Activated naive CD4-positive, alpha-beta T cell treated with anti-CD3 and anti-CD28 coated beads, Interleukin-2, amount 10 ng/mL, durations not matched to agents 7 days and 5 days (primary cell): ENCODE results near the gene BTBD2.

Experiments used
- CTCF ChIA-PET: fragments of 350-600 bp; sonication (Branson Sonifier 250); formaldehyde crosslinking; loops from one replicate; lab custom pipeline; 2021; ENCODE audit warnings: antibody characterized with exemption; lab: Charles Lee
- DNase-seq: peaks from one replicate; pipeline ENCODE4 v3.0.0-alpha.2; 2020
- H3K27ac Mint-ChIP-seq: one replicate; pipeline ENCODE4 v1.8.0; 2021; ENCODE audit warnings: mild to moderate bottlenecking, moderate library complexity, mixed read lengths
- H3K27me3 Mint-ChIP-seq: one replicate; pipeline ENCODE4 v1.8.0; 2021; ENCODE audit warnings: mild to moderate bottlenecking, mixed read lengths
- H3K36me3 Mint-ChIP-seq: one replicate; pipeline ENCODE4 v1.8.0; 2021; ENCODE audit warnings: mixed read lengths
- H3K4me1 Mint-ChIP-seq: one replicate; pipeline ENCODE4 v1.8.0; 2021; ENCODE audit warnings: mixed read lengths
- H3K4me3 Mint-ChIP-seq: one replicate; pipeline ENCODE4 v1.8.0; 2021; ENCODE audit warnings: mild to moderate bottlenecking, moderate library complexity, mixed read lengths
- H3K9me3 Mint-ChIP-seq: one replicate; pipeline ENCODE4 v1.8.0; 2021; ENCODE audit warnings: mixed read lengths

Gene BTBD2

GRCh38 chr19:2022289-2022688, 6.8 kb upstream of the BTBD2 start:
- no peak for DNase-seq
- CTCF ChIA-PET, result interaction anchor here (0.8 to 1.2 kb wide), 2 partner anchors 47 to 75 kb away, joined by 3 read pairs; partner anchors contain the start of gene IZUMO4
- H3K36me3 Mint-ChIP-seq, result peaks cover 3% of the 10 kb centered on the region
- H3K4me3 Mint-ChIP-seq, result no peak overlapping the region
- peaks cover 32% of the 10 kb centered on the region for H3K27me3 Mint-ChIP-seq
- peaks cover 12% of the 10 kb centered on the region for H3K4me1 Mint-ChIP-seq
- H3K27ac Mint-ChIP-seq, result no peak overlapping the region
- peaks cover 3% of the 10 kb centered on the region for H3K9me3 Mint-ChIP-seq

GRCh38 chr19:2021453-2022140, 6.1 kb upstream of the BTBD2 start:
- Mint-ChIP-seq H3K9me3 (peaks cover 3% of the 10 kb centered on the region), H3K36me3 (peaks cover 3% of the 10 kb centered on the region), H3K27ac (no peak overlapping the region), H3K4me3 (no peak overlapping the region), H3K27me3 (peaks cover 32% of the 10 kb centered on the region), H3K4me1 (peaks cover 13% of the 10 kb centered on the region)
- DNase-seq, result no peak
- CTCF ChIA-PET, result interaction anchor here (0.8 to 1.2 kb wide), 2 partner anchors 48 to 75 kb away, joined by 3 read pairs; partner anchors contain the start of gene IZUMO4

- Mint-ChIP-seq H3K4me3 (no peak overlapping the region), H3K27ac (no peak overlapping the region), H3K36me3 (no peaks in the 10 kb centered on the region), H3K27me3 (peaks cover 28% of the 10 kb centered on the region), H3K4me1 (peaks cover 15% of the 10 kb centered on the region), H3K9me3 (no peaks in the 10 kb centered on the region)
- CTCF ChIA-PET, result interaction anchor here (0.7 to 1.2 kb wide), 2 partner anchors 67 to 155 kb away, joined by 3 read pairs; no protein-coding TSS in a partner anchor
- no peak for DNase-seq
Measured at GRCh38 chr19:2018752-2019151, 3.2 kb upstream of the BTBD2 start.

- Mint-ChIP-seq H3K36me3 (peaks cover 10% of the 10 kb centered on the region), H3K4me1 (peaks cover 26% of the 10 kb centered on the region), H3K9me3 (no peaks in the 10 kb centered on the region), H3K4me3 (peak overlapping the region; percentile 63), H3K27ac (no peak overlapping the region), H3K27me3 (peaks cover 8% of the 10 kb centered on the region)
- peak; percentile 81 for DNase-seq
- CTCF ChIA-PET, result interaction anchor here (1.1 to 1.3 kb wide), 2 partner anchors 12 to 16 kb away, joined by 3 to 4 read pairs; no protein-coding TSS in a partner anchor
Measured at GRCh38 chr19:2016041-2016807, 710 bp upstream of the BTBD2 start.

GRCh38 chr19:2014731-2015607, 545 bp downstream of the BTBD2 start:
- peak; percentile 51 for DNase-seq
- H3K27me3 Mint-ChIP-seq, result peaks cover 6% of the 10 kb centered on the region
- no peaks in the 10 kb centered on the region for H3K9me3 Mint-ChIP-seq
- peak overlapping the region; percentile 62 for H3K27ac Mint-ChIP-seq
- H3K4me1 Mint-ChIP-seq, result peaks cover 31% of the 10 kb centered on the region
- H3K36me3 Mint-ChIP-seq, result peaks cover 15% of the 10 kb centered on the region
- H3K4me3 Mint-ChIP-seq, result peak overlapping the region; percentile 70
- CTCF ChIA-PET, result no interaction called here

- Mint-ChIP-seq H3K27me3 (no peaks in the 10 kb centered on the region), H3K4me1 (peaks cover 27% of the 10 kb centered on the region), H3K9me3 (no peaks in the 10 kb centered on the region), H3K4me3 (peak overlapping the region; percentile 70), H3K36me3 (peaks cover 15% of the 10 kb centered on the region), H3K27ac (no peak overlapping the region)
- no peak for DNase-seq
- CTCF ChIA-PET, result no interaction called here
Measured at GRCh38 chr19:2014131-2014571, 1.4 kb downstream of the BTBD2 start.

- Mint-ChIP-seq H3K4me1 (peaks cover 27% of the 10 kb centered on the region), H3K4me3 (peak overlapping the region; percentile 70), H3K9me3 (no peaks in the 10 kb centered on the region), H3K27ac (no peak overlapping the region), H3K27me3 (no peaks in the 10 kb centered on the region), H3K36me3 (peaks cover 15% of the 10 kb centered on the region)
- CTCF ChIA-PET, result no interaction called here
- no peak for DNase-seq
Measured at GRCh38 chr19:2013683-2013961, 1.9 kb downstream of the BTBD2 start.

GRCh38 chr19:2012941-2013682, 2.4 kb downstream of the BTBD2 start:
- Mint-ChIP-seq H3K4me1 (peaks cover 27% of the 10 kb centered on the region), H3K9me3 (no peaks in the 10 kb centered on the region), H3K27me3 (no peaks in the 10 kb centered on the region), H3K36me3 (peaks cover 15% of the 10 kb centered on the region), H3K27ac (no peak overlapping the region), H3K4me3 (peak overlapping the region; percentile 70)
- DNase-seq, result no peak
- CTCF ChIA-PET, result no interaction called here

GRCh38 chr19:2011169-2011568, 4.3 kb downstream of the BTBD2 start:
- peaks cover 28% of the 10 kb centered on the region for H3K4me1 Mint-ChIP-seq

GRCh38 chr19:2010135-2010668, 5.3 kb downstream of the BTBD2 start:
- Mint-ChIP-seq H3K4me1 (peaks cover 28% of the 10 kb centered on the region), H3K27me3 (no peaks in the 10 kb centered on the region), H3K4me3 (no peak overlapping the region), H3K36me3 (peaks cover 15% of the 10 kb centered on the region), H3K27ac (no peak overlapping the region), H3K9me3 (no peaks in the 10 kb centered on the region)
- CTCF ChIA-PET, result no interaction called here
- DNase-seq, result no peak

More at GRCh38 chr19:2011169-2011568, 4.3 kb downstream of the BTBD2 start:
- Mint-ChIP-seq H3K27me3 (no peaks in the 10 kb centered on the region), H3K9me3 (no peaks in the 10 kb centered on the region), H3K27ac (no peak overlapping the region), H3K36me3 (peaks cover 15% of the 10 kb centered on the region), H3K4me3 (no peak overlapping the region)
- CTCF ChIA-PET, result no interaction called here
- DNase-seq, result no peak

- Mint-ChIP-seq H3K4me3 (no peak overlapping the region), H3K27ac (peak overlapping the region; percentile 29), H3K36me3 (peaks cover 11% of the 10 kb centered on the region), H3K4me1 (peaks cover 7% of the 10 kb centered on the region), H3K9me3 (no peaks in the 10 kb centered on the region), H3K27me3 (no peaks in the 10 kb centered on the region)
- no peak for DNase-seq
- CTCF ChIA-PET, result no interaction called here
Measured at GRCh38 chr19:2003874-2004273, 11.6 kb downstream of the BTBD2 start.

GRCh38 chr19:1999856-2000515, 15.5 kb downstream of the BTBD2 start:
- H3K9me3 Mint-ChIP-seq, result no peaks in the 10 kb centered on the region
- CTCF ChIA-PET, result no interaction called here
- H3K27ac Mint-ChIP-seq, result no peak overlapping the region
- no peaks in the 10 kb centered on the region for H3K27me3 Mint-ChIP-seq
- DNase-seq, result no peak
- H3K36me3 Mint-ChIP-seq, result peaks cover 27% of the 10 kb centered on the region
- no peak overlapping the region for H3K4me3 Mint-ChIP-seq
- peaks cover 2% of the 10 kb centered on the region for H3K4me1 Mint-ChIP-seq
